H1 (cell line): ENCODE results near the gene GNG7. TPM values are rescaled to one million over a fixed set of nuclear protein-coding genes. Genes with fewer than 3 reads are reported as not detected.

Experiments
- BACH1 ChIP-seq: IDR thresholded peaks from 2 replicates; pipeline ENCODE4 v1.6.1; 2012; ENCODE audit warnings: low read length, improper control_type of control experiment
- CHD2 ChIP-seq: IDR thresholded peaks from 2 replicates; pipeline ENCODE4 v1.6.1; 2012; ENCODE audit warnings: low read length, improper control_type of control experiment
- CREB1 ChIP-seq: IDR thresholded peaks from 2 replicates; pipeline ENCODE4 v1.6.1; 2012; ENCODE audit warnings: inconsistent platforms
- EZH2 ChIP-seq: fragments of 200-600 bp; sonication (generic); IDR thresholded peaks from 2 replicates; pipeline ENCODE4 v1.7.1; 2012; ENCODE audit warnings: low read depth, mild to moderate bottlenecking, moderate library complexity, low read length, inconsistent platforms; ENCODE audit not compliant: severe bottlenecking
- GTF2F1 ChIP-seq: IDR thresholded peaks from 2 replicates; pipeline ENCODE4 v1.6.1; 2012; ENCODE audit warnings: low read depth, low read length, improper control_type of control experiment, borderline replicate concordance
- HDAC6 ChIP-seq: IDR thresholded peaks from one replicate; pipeline ENCODE4 v1.7.1; 2012; ENCODE audit warnings: low read depth, mild to moderate bottlenecking, inconsistent platforms, low read length, moderate library complexity
- JUND ChIP-seq: IDR thresholded peaks from 2 replicates; pipeline ENCODE4 v1.6.1; 2011; ENCODE audit warnings: mild to moderate bottlenecking, improper control_type of control experiment, low read length
- KDM4A ChIP-seq: IDR thresholded peaks from one replicate; pipeline ENCODE4 v1.7.1; 2012; ENCODE audit warnings: low read depth, mild to moderate bottlenecking, moderate library complexity, low read length, inconsistent platforms; ENCODE audit not compliant: severe bottlenecking
- KDM5A ChIP-seq: fragments of 200-600 bp; IDR thresholded peaks from 2 replicates; pipeline ENCODE4 v1.7.1; 2012; ENCODE audit warnings: mild to moderate bottlenecking, low read length, inconsistent platforms, mixed read lengths
- MAFK ChIP-seq: IDR thresholded peaks from 2 replicates; pipeline ENCODE4 v1.6.1; 2012; ENCODE audit warnings: low read depth, mild to moderate bottlenecking, improper control_type of control experiment, low read length
- NANOG ChIP-seq: IDR thresholded peaks from 2 replicates; pipeline ENCODE4 v1.6.1; 2011; ENCODE audit warnings: low read length, low read depth, mild to moderate bottlenecking, inconsistent platforms; ENCODE audit not compliant: insufficient read depth, poor library complexity, severe bottlenecking
- NRF1 ChIP-seq: IDR thresholded peaks from 2 replicates; pipeline ENCODE4 v1.6.1; 2011; ENCODE audit warnings: mild to moderate bottlenecking, low read depth, low read length, improper control_type of control experiment
- PHF8 ChIP-seq: fragments of 200-600 bp; sonication (generic); conservative IDR thresholded peaks from 2 replicates; pipeline ENCODE4 v1.7.1; 2012; ENCODE audit warnings: low read depth, mild to moderate bottlenecking, inconsistent platforms, low read length, moderate library complexity
- POLR2AphosphoS5 ChIP-seq: IDR thresholded peaks from 2 replicates; pipeline ENCODE4 v1.6.1; 2011; ENCODE audit warnings: low read depth, low read length
- RAD21 ChIP-seq, 2 experiments: IDR thresholded peaks in 1 of 2; conservative IDR thresholded peaks in 1 of 2; 2 replicates each; pipeline ENCODE4 v1.6.1; 2011; ENCODE audit warnings: low read depth in 2 of 2, low read length in 2 of 2, improper control_type of control experiment in 1 of 2, inconsistent platforms in 1 of 2, mild to moderate bottlenecking in 1 of 2, moderate library complexity in 1 of 2
- RNF2 ChIP-seq: fragments of 200-900, 300-1000 bp; sonication (generic); IDR thresholded peaks from 2 replicates; pipeline ENCODE4 v1.7.1; 2016; ENCODE audit warnings: borderline replicate concordance, low read depth, mild to moderate bottlenecking, antibody characterized with exemption, low read length; ENCODE audit not compliant: poor library complexity, severe bottlenecking; ENCODE audit errors: missing control alignments
- SIN3A ChIP-seq, 2 experiments: IDR thresholded peaks in 1 of 2; conservative IDR thresholded peaks in 1 of 2; 2 replicates each; pipeline ENCODE4 v1.6.1; 2011 to 2012; ENCODE audit warnings: low read length in 2 of 2, improper control_type of control experiment in 1 of 2, low read depth in 1 of 2, mild to moderate bottlenecking in 1 of 2
- SP1 ChIP-seq: IDR thresholded peaks from 2 replicates; pipeline ENCODE4 v1.6.1; 2011; ENCODE audit warnings: low read depth, low read length
- SP2 ChIP-seq: IDR thresholded peaks from 2 replicates; pipeline ENCODE4 v1.6.1; 2012; ENCODE audit warnings: mild to moderate bottlenecking, low read length, inconsistent platforms
- TAF7 ChIP-seq: optimal IDR thresholded peaks from 2 replicates; pipeline ENCODE3; 2011; ENCODE audit warnings: low read depth, mild to moderate bottlenecking, inconsistent platforms, low read length, moderate library complexity, borderline replicate concordance
- TBP ChIP-seq: IDR thresholded peaks from 2 replicates; pipeline ENCODE4 v1.6.1; 2011; ENCODE audit warnings: low read depth, low read length, improper control_type of control experiment
- TEAD4 ChIP-seq: IDR thresholded peaks from 2 replicates; pipeline ENCODE4 v1.6.1; 2012; ENCODE audit warnings: low read depth, low read length, inconsistent platforms, mixed read lengths
- polyA plus RNA-seq, 7 experiments: library from polyadenylated mRNA; depleted of rRNA in 3 of 7; stranded (reverse) in 5 of 7; unstranded in 2 of 7; fragments of >200 nt in 5 of 7; fragments of 200-250 nt in 2 of 7; gene quantifications; 1 replicate in 5 of 7; 2 replicates in 1 of 7; 4 replicates in 1 of 7; pipeline versions ENCODE4 v1.2.1 to v1.2.3, GENCODE V29; 2011 to 2013; ENCODE audit warnings: missing spikeins in 2 of 7, mixed read lengths in 2 of 7
- total RNA-seq: library from RNA; stranded (reverse); fragmentation: NEBNext Ultra II Directional; extraction: Animal tissue kit (Norgen Biotek cat#: 25700); gene quantifications from 2 replicates; pipeline ENCODE4 v1.2.1, GENCODE V29; 2021
- TF ChIP-seq, protein P1 (sequence below): IDR thresholded peaks from 2 replicates; pipeline ENCODE4 v1.6.1; 2012; ENCODE audit warnings: inconsistent platforms

GNG7 gene
- total and polyA plus RNA-seq, 2 of the 8 experiments (the other 6 are each of a cell fraction or from before 2014, with no cell fraction given): 2.8 to 7.8 TPM

DNA sequence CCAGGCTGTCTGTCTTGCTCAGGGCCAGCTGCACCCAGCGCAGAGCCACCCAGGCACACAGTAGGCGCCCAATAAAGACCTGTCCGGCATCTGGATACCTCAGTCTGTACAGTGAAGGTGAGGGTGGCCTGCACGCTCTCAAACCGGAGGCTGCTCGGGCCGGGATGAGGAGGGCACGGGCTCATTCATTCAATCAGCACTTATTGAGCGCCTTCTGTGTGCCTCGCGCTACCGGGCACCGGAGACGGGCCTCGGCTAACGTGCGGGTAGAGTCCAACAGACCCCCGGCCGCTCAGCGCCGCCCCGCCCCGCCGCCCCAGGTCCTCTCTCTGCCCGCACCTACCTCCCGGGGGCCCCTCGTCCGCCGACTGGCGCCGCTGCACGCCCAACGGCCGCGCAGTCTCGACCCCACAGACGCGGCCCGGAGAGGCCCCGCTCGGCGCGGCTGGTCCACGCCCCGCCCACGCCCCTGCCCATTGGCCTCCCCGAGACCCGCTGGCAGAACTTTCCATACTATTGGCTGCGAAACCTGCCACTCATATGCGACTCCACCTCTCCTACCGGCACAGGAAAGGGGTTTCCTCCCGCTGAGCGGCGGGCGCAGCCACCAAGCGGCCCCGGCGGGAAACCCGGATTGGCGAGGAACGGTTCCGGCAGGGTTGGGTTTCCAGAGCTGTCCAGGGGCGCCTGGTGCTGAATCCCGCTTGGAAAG lies 37.3 kb upstream of the GNG7 start, which contains the start of gene SLC39A3 (continued):
- TF ChIP-seq SP1 (peak; percentile 95), NRF1 (no peak), NANOG (peak; percentile 32), SP2 (peak; percentile 77), BACH1 (peak; percentile 33; the same call in 1 of the 2 replicates), EZH2 (no peak), TBP (peak; percentile 68), RAD21 (IDR thresholded peaks at IDR 0.05 in 1 of 2, conservative IDR thresholded peaks at IDR 0.05 in 1 of 2; ENCODE audit: low read depth in 2 of 2, low read length in 2 of 2) (peak in 1 of 2 experiments; percentile 42; a peak in 2 of 4 replicates), CHD2 (peak; percentile 87), KDM4A (peak; percentile 33), CREB1 (peak; percentile 69), TEAD4 (no peak), PHF8 (peak; percentile 79), MAFK (no peak), HDAC6 (no peak), RNF2 (no peak), JUND (0 out of 2 replicates have a peak, but pooled peaks have one; percentile 22), POLR2AphosphoS5 (no peak), GTF2F1 (peak; percentile 74; the same call in 1 of the 2 replicates), SIN3A (conservative IDR thresholded peaks at IDR 0.05 in 1 of 2, IDR thresholded peaks at IDR 0.05 in 1 of 2; ENCODE audit: low read depth in 1 of 2, low read length in 2 of 2) (peak; percentile 99 to 100), KDM5A (no peak), TAF7 (peak; percentile 89)
- TF ChIP-seq, protein P1, sequence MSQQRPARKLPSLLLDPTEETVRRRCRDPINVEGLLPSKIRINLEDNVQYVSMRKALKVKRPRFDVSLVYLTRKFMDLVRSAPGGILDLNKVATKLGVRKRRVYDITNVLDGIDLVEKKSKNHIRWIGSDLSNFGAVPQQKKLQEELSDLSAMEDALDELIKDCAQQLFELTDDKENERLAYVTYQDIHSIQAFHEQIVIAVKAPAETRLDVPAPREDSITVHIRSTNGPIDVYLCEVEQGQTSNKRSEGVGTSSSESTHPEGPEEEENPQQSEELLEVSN: no peak; the same call in 1 of the 2 replicates
